GM12875 (cell line): ENCODE data around the gene ICOS.

ENCODE experiments used
- H3K4me3 ChIP-seq: one replicate; pipeline ENCODE4 v1.5.1; 2011; ENCODE audit warnings: low read depth, low read length, control low read depth
- TF ChIP-seq, protein P1 (sequence below): IDR thresholded peaks from 2 replicates; pipeline ENCODE4 v1.5.1; 2011; ENCODE audit warnings: low read depth, mild to moderate bottlenecking, control low read depth, inconsistent platforms, low read length, moderate library complexity, borderline replicate concordance; ENCODE audit not compliant: insufficient read depth

The ICOS gene

DNA sequence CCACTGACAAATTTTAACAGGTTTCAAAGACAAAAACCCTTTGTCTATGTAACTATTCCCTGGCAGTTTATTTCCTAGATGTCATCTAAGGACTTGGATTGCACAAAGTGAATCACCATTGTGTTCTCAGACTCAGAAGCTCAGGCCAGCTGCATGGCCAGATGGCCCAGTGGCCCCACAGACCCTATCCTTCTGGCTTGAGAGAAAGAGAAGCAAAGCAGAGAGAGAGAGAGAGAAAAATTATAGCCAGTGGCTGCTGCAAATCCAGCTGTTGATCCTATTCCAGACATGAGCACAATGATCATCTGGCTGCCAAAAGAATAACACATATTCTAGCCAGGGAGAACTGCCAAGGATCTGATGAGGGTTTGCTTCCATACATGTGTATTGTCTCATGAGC lies 43.2 kb upstream of the ICOS start:
- TF ChIP-seq, protein P1, sequence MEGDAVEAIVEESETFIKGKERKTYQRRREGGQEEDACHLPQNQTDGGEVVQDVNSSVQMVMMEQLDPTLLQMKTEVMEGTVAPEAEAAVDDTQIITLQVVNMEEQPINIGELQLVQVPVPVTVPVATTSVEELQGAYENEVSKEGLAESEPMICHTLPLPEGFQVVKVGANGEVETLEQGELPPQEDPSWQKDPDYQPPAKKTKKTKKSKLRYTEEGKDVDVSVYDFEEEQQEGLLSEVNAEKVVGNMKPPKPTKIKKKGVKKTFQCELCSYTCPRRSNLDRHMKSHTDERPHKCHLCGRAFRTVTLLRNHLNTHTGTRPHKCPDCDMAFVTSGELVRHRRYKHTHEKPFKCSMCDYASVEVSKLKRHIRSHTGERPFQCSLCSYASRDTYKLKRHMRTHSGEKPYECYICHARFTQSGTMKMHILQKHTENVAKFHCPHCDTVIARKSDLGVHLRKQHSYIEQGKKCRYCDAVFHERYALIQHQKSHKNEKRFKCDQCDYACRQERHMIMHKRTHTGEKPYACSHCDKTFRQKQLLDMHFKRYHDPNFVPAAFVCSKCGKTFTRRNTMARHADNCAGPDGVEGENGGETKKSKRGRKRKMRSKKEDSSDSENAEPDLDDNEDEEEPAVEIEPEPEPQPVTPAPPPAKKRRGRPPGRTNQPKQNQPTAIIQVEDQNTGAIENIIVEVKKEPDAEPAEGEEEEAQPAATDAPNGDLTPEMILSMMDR, result no peak
- no peak overlapping the region for H3K4me3 ChIP-seq

DNA sequence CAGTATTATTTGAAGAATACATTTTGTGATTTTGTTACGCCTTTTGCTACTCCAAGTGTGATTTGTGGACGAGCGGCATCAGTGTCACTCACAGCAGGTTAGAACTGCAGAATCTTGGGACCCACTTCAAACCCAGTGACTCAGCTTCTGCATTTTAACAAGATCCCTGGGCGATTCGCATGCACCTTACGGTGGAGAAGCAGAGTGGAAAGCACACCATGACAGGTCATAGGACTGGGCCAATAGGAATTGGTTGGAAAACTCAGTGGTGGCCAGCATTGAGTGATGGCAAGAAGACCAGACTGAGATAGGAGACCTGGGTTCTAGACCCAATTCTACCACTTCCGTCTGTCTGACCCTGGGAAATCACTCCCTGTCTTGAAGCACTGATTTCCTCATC lies 42.7 kb upstream of the ICOS start:
- TF ChIP-seq, protein P1, result no peak

DNA sequence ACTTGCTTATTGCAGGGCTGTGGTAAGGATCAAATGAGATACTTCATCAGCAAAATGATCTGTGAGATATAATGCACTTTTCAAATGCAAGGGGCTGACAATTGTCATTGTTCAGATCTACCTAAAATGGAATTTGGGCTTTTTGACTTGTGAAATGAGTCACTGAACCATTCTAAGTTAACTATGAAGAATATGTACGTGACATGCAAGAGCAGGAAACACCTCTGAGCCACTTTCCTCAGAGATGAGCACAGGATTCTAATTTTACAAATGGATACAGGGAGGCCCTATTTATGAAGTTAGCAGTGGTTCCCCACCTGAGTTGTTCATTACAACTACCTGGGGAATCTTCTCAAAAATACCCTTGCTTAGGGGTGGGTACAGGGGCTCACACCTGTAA lies 42.3 kb upstream of the ICOS start:
- TF ChIP-seq, protein P1, result no peak
- H3K4me3 ChIP-seq, result no peak overlapping the region

More for the DNA sequence above, 42.7 kb upstream of the ICOS start:
- no peak overlapping the region for H3K4me3 ChIP-seq

DNA sequence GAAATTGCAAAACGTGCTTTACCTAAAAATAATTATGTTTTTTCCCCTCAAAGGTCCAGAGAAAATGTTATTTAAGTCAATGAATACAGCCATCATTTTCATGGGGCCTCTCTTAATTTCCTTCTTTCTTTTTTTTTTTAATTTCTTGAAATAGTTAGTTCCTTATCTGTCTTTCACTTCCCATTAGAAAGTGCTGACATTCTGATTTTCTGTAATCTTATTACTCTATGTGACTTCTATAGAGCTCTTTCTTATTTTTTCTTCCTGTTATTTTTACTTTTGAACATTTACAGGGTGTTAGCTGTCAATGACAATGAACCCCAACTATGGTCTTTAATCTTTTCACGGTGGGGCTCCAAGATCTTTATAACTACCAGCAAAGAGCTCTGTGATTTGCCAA lies 39.0 kb upstream of the ICOS start:
- TF ChIP-seq, protein P1, result no peak
- no peak overlapping the region for H3K4me3 ChIP-seq

DNA sequence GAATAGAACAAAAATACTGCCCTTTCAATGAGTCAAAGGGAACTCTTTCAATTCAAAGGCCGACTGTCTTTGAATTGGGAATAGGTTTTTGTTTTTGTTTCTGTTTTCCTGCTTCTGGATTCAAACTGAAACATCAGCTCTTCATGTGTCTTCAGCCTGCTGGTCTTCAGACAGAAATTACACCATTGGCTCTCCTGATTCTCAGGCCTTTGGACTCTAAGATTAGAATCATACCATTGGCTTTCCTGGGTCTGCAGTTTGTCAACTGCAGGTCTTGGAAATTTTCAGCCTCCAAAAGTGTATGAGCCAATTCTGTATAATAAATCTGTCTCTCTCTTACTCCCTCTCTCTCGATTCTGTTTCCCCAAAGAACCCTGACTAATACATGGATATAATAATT lies 37.9 kb upstream of the ICOS start:
- H3K4me3 ChIP-seq, result no peak overlapping the region
- TF ChIP-seq, protein P1, result no peak

DNA sequence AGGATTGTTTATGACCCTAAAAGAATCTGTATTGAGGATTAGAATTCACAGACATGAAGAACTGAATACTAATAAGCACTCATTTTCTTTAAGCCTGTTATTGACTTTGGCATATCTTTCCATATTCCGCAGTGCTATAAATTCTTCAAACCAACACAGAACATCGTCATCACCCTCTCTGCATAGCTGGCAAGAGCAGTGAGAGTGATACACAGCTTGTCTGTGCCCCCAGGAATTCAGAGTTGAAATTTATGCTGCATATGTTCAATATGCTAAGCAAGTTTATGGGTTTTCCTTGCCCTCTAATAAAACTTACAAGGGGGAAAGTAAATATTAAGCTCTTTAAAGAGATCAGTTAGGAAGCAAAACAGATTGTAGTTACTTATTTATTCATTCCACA lies 36.3 kb upstream of the ICOS start:
- TF ChIP-seq, protein P1, result no peak
- no peak overlapping the region for H3K4me3 ChIP-seq

DNA sequence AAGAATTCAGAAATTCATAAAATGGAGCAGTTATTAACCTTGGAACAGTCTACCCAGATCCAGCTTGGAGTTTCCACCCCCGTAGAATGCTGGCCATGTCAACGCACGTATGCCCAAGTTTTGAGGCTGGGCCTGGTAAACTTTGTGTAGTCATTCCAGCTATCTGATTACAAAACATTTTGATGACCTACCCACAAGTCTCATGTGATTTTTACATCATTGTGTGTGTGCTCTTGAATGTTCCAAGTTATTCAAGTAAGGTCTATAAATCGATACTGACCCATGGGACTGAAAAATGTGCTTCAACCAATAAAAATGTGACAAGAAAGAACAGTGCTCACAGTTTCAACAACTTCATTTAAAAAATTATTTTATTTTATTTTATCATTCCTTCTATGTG lies 32.5 kb upstream of the ICOS start:
- no peak overlapping the region for H3K4me3 ChIP-seq
- TF ChIP-seq, protein P1, result no peak
